ENCODE data around the gene DISC1.
"Not testable (repeated sequence)": the region's sequence is repeated elsewhere in the genome, so short reads cannot be mapped to it uniquely, and the experiment has no call there.

Gene DISC1

GRCh38 chr1:231634323-231635013 is 7.9 kb downstream of the DISC1 start:
- Histone ChIP-seq H3K9ac (ENCODE audit: low read length in 5 of 5) (no peak overlapping the region), H3K36me3 (ENCODE audit: control insufficient read depth in 5 of 5, insufficient read depth in 5 of 5, low read length in 5 of 5) (no peaks in the 10 kb centered on the region), H3K27ac (ENCODE audit: low read depth, low read length) (no peak overlapping the region), H3K4me3 (ENCODE audit: low read depth in 1 of 5, low read length in 5 of 5) (no peak overlapping the region), H3K9me3 (ENCODE audit: control insufficient read depth in 5 of 5, low read length in 5 of 5) (no peaks in the 10 kb centered on the region), H3K27me3 (ENCODE audit: control insufficient read depth in 5 of 5, insufficient read depth in 4 of 5, low read length in 5 of 5) (no peaks in the 10 kb centered on the region), H3K4me1 (ENCODE audit: control insufficient read depth in 5 of 5, insufficient read depth in 5 of 5, low read length in 5 of 5) (peaks cover 0 to 1% (median 0%) of the 10 kb centered on the region in 5 donors)

- Histone ChIP-seq H3K27me3 (ENCODE audit: control insufficient read depth in 5 of 5, insufficient read depth in 4 of 5, low read length in 5 of 5) (no peaks in the 10 kb centered on the region), H3K36me3 (ENCODE audit: control insufficient read depth in 5 of 5, insufficient read depth in 5 of 5, low read length in 5 of 5) (no peaks in the 10 kb centered on the region), H3K9me3 (ENCODE audit: control insufficient read depth in 5 of 5, low read length in 5 of 5) (no peaks in the 10 kb centered on the region), H3K27ac (ENCODE audit: low read depth, low read length) (no peak overlapping the region), H3K4me1 (ENCODE audit: control insufficient read depth in 5 of 5, insufficient read depth in 5 of 5, low read length in 5 of 5) (no peaks in the 10 kb centered on the region), H3K4me3 (ENCODE audit: low read depth in 1 of 5, low read length in 5 of 5) (no peak overlapping the region), H3K9ac (ENCODE audit: low read length in 5 of 5) (no peak overlapping the region)
Observed at GRCh38 chr1:231636157-231636556, 9.6 kb downstream of the DISC1 start.

GRCh38 chr1:231636922-231637321 is 10.3 kb downstream of the DISC1 start:
- H3K9me3 ChIP-seq (ENCODE audit: control insufficient read depth in 5 of 5, low read length in 5 of 5); H3K27me3 ChIP-seq (ENCODE audit: control insufficient read depth in 5 of 5, insufficient read depth in 4 of 5, low read length in 5 of 5); H3K9ac ChIP-seq (ENCODE audit: low read length in 5 of 5); H3K36me3 ChIP-seq (ENCODE audit: control insufficient read depth in 5 of 5, insufficient read depth in 5 of 5, low read length in 5 of 5); H3K4me3 ChIP-seq (ENCODE audit: low read depth in 1 of 5, low read length in 5 of 5); H3K27ac ChIP-seq (ENCODE audit: low read depth, low read length); H3K4me1 ChIP-seq (ENCODE audit: control insufficient read depth in 5 of 5, insufficient read depth in 5 of 5, low read length in 5 of 5): not testable (repeated sequence)

GRCh38 chr1:231638647-231639046 is 12.1 kb downstream of the DISC1 start:
- H3K4me1 ChIP-seq (ENCODE audit: control insufficient read depth in 5 of 5, insufficient read depth in 5 of 5, low read length in 5 of 5), result no peaks in the 10 kb centered on the region
- no peak overlapping the region for H3K9ac ChIP-seq (ENCODE audit: low read length in 5 of 5)
- H3K9me3 ChIP-seq (ENCODE audit: control insufficient read depth in 5 of 5, low read length in 5 of 5), result no peaks in the 10 kb centered on the region
- no peaks in the 10 kb centered on the region for H3K36me3 ChIP-seq (ENCODE audit: control insufficient read depth in 5 of 5, insufficient read depth in 5 of 5, low read length in 5 of 5)
- no peak overlapping the region for H3K27ac ChIP-seq (ENCODE audit: low read depth, low read length)
- no peaks in the 10 kb centered on the region for H3K27me3 ChIP-seq (ENCODE audit: control insufficient read depth in 5 of 5, insufficient read depth in 4 of 5, low read length in 5 of 5)
- H3K4me3 ChIP-seq (ENCODE audit: low read depth in 1 of 5, low read length in 5 of 5), result no peak overlapping the region

- Histone ChIP-seq H3K36me3 (ENCODE audit: control insufficient read depth in 5 of 5, insufficient read depth in 5 of 5, low read length in 5 of 5) (no peaks in the 10 kb centered on the region), H3K9ac (ENCODE audit: low read length in 5 of 5) (no peak overlapping the region), H3K27ac (ENCODE audit: low read depth, low read length) (no peak overlapping the region), H3K9me3 (ENCODE audit: control insufficient read depth in 5 of 5, low read length in 5 of 5) (no peaks in the 10 kb centered on the region), H3K4me1 (ENCODE audit: control insufficient read depth in 5 of 5, insufficient read depth in 5 of 5, low read length in 5 of 5) (no peaks in the 10 kb centered on the region), H3K27me3 (ENCODE audit: control insufficient read depth in 5 of 5, insufficient read depth in 4 of 5, low read length in 5 of 5) (no peaks in the 10 kb centered on the region), H3K4me3 (ENCODE audit: low read depth in 1 of 5, low read length in 5 of 5) (no peak overlapping the region)
Observed at GRCh38 chr1:231639819-231640218, 13.2 kb downstream of the DISC1 start.

- not testable (repeated sequence) for H3K36me3 ChIP-seq (ENCODE audit: control insufficient read depth in 5 of 5, insufficient read depth in 5 of 5, low read length in 5 of 5); H3K9me3 ChIP-seq (ENCODE audit: control insufficient read depth in 5 of 5, low read length in 5 of 5); H3K4me3 ChIP-seq (ENCODE audit: low read depth in 1 of 5, low read length in 5 of 5); H3K27ac ChIP-seq (ENCODE audit: low read depth, low read length); H3K9ac ChIP-seq (ENCODE audit: low read length in 5 of 5); H3K27me3 ChIP-seq (ENCODE audit: control insufficient read depth in 5 of 5, insufficient read depth in 4 of 5, low read length in 5 of 5); H3K4me1 ChIP-seq (ENCODE audit: control insufficient read depth in 5 of 5, insufficient read depth in 5 of 5, low read length in 5 of 5)
Observed at GRCh38 chr1:231641444-231641843, 14.9 kb downstream of the DISC1 start.

- H3K4me1 ChIP-seq (ENCODE audit: control insufficient read depth in 5 of 5, insufficient read depth in 5 of 5, low read length in 5 of 5); H3K4me3 ChIP-seq (ENCODE audit: low read depth in 1 of 5, low read length in 5 of 5); H3K9ac ChIP-seq (ENCODE audit: low read length in 5 of 5); H3K27me3 ChIP-seq (ENCODE audit: control insufficient read depth in 5 of 5, insufficient read depth in 4 of 5, low read length in 5 of 5); H3K36me3 ChIP-seq (ENCODE audit: control insufficient read depth in 5 of 5, insufficient read depth in 5 of 5, low read length in 5 of 5); H3K9me3 ChIP-seq (ENCODE audit: control insufficient read depth in 5 of 5, low read length in 5 of 5); H3K27ac ChIP-seq (ENCODE audit: low read depth, low read length): not testable (repeated sequence)
Observed at GRCh38 chr1:231642061-231642460, 15.5 kb downstream of the DISC1 start.

- Histone ChIP-seq H3K4me1 (ENCODE audit: control insufficient read depth in 5 of 5, insufficient read depth in 5 of 5, low read length in 5 of 5) (no peaks in the 10 kb centered on the region), H3K27ac (ENCODE audit: low read depth, low read length) (no peak overlapping the region), H3K9me3 (ENCODE audit: control insufficient read depth in 5 of 5, low read length in 5 of 5) (no peaks in the 10 kb centered on the region), H3K27me3 (ENCODE audit: control insufficient read depth in 5 of 5, insufficient read depth in 4 of 5, low read length in 5 of 5) (no peaks in the 10 kb centered on the region), H3K4me3 (ENCODE audit: low read depth in 1 of 5, low read length in 5 of 5) (no peak overlapping the region), H3K9ac (ENCODE audit: low read length in 5 of 5) (no peak overlapping the region), H3K36me3 (ENCODE audit: control insufficient read depth in 5 of 5, insufficient read depth in 5 of 5, low read length in 5 of 5) (no peaks in the 10 kb centered on the region)
Observed at GRCh38 chr1:231642618-231643017, 16.0 kb downstream of the DISC1 start.

- H3K27me3 ChIP-seq (ENCODE audit: control insufficient read depth in 5 of 5, insufficient read depth in 4 of 5, low read length in 5 of 5), result no peaks in the 10 kb centered on the region
- H3K4me3 ChIP-seq (ENCODE audit: low read depth in 1 of 5, low read length in 5 of 5), result no peak overlapping the region
- no peaks in the 10 kb centered on the region for H3K36me3 ChIP-seq (ENCODE audit: control insufficient read depth in 5 of 5, insufficient read depth in 5 of 5, low read length in 5 of 5)
- no peaks in the 10 kb centered on the region for H3K4me1 ChIP-seq (ENCODE audit: control insufficient read depth in 5 of 5, insufficient read depth in 5 of 5, low read length in 5 of 5)
- H3K9ac ChIP-seq (ENCODE audit: low read length in 5 of 5), result no peak overlapping the region
- H3K27ac ChIP-seq (ENCODE audit: low read depth, low read length), result no peak overlapping the region
- H3K9me3 ChIP-seq (ENCODE audit: control insufficient read depth in 5 of 5, low read length in 5 of 5), result no peaks in the 10 kb centered on the region
Observed at GRCh38 chr1:231643071-231643934, 16.7 kb downstream of the DISC1 start.

- Histone ChIP-seq H3K4me1 (ENCODE audit: control insufficient read depth in 5 of 5, insufficient read depth in 5 of 5, low read length in 5 of 5) (no peaks in the 10 kb centered on the region), H3K9ac (ENCODE audit: low read length in 5 of 5) (no peak overlapping the region), H3K4me3 (ENCODE audit: low read depth in 1 of 5, low read length in 5 of 5) (no peak overlapping the region), H3K9me3 (ENCODE audit: control insufficient read depth in 5 of 5, low read length in 5 of 5) (no peaks in the 10 kb centered on the region), H3K27ac (ENCODE audit: low read depth, low read length) (no peak overlapping the region), H3K36me3 (ENCODE audit: control insufficient read depth in 5 of 5, insufficient read depth in 5 of 5, low read length in 5 of 5) (no peaks in the 10 kb centered on the region), H3K27me3 (ENCODE audit: control insufficient read depth in 5 of 5, insufficient read depth in 4 of 5, low read length in 5 of 5) (no peaks in the 10 kb centered on the region)
Observed at GRCh38 chr1:231643935-231644237, 17.3 kb downstream of the DISC1 start.

Data from subcutaneous abdominal adipose tissue (tissue), 5 donors.